Measurements from ENCODE around the gene VTN. TPM values are rescaled to one million over a fixed set of nuclear protein-coding genes. Genes with fewer than 3 reads are reported as not detected.
A peak's percentile ranks its signal among the peaks of the same experiment; 100 is the strongest.

The VTN gene, protein sequence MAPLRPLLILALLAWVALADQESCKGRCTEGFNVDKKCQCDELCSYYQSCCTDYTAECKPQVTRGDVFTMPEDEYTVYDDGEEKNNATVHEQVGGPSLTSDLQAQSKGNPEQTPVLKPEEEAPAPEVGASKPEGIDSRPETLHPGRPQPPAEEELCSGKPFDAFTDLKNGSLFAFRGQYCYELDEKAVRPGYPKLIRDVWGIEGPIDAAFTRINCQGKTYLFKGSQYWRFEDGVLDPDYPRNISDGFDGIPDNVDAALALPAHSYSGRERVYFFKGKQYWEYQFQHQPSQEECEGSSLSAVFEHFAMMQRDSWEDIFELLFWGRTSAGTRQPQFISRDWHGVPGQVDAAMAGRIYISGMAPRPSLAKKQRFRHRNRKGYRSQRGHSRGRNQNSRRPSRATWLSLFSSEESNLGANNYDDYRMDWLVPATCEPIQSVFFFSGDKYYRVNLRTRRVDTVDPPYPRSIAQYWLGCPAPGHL
- total RNA-seq (2014; rRNA removed; shearing (Covaris generic)), result 0.35 TPM in 1 of 2 replicates, not detected in the other
- 0.16 and 0.17 TPM in 2 replicates for polyA plus RNA-seq (2016; fragmentation: Nextera tagmentation; extraction: Ambion mirVana)
- long read RNA-seq, result 0 reads

GRCh38 chr17:28370035-28370743 is at the start of gene VTN:
Gene VTN, minus strand, starts transcription at chr17:28370307. Its CDS starts 104 bp downstream, at chr17:28370203.
- H3K27me3 Mint-ChIP-seq (ENCODE audit: insufficient read depth, low read depth, poor library complexity), result peaks cover 37% of the 10 kb centered on the region
- no peaks in the 10 kb centered on the region for H3K36me3 Mint-ChIP-seq (ENCODE audit: low read depth)
- ATAC-seq (peak; percentile 23), DNase-seq (ENCODE audit: low spot score) (peak; percentile 82)
- H2AFZ ChIP-seq, result peak within 1 kb of the TSS; percentile 72
- peak within 1 kb of the TSS; percentile 39 for H3K4me3 ChIP-seq
- H3K79me2 ChIP-seq (replicated peaks; ENCODE audit: insufficient read depth), result no peaks in the 10 kb centered on the region
- H3K27ac Mint-ChIP-seq, result peak within 1 kb of the TSS; percentile 67
- 0 out of 2 replicates have a peak within 1 kb of the TSS, but pooled peaks have one; percentile 20 for H3K27ac ChIP-seq (ENCODE audit: low read depth)
- H3K27me3 ChIP-seq (ENCODE audit: insufficient read depth), result peaks cover 22% of the 10 kb centered on the region
- peak within 1 kb of the TSS; percentile 69 for H3K4me3 Mint-ChIP-seq
- peaks cover 13% of the 10 kb centered on the region; the same call in 1 of the 2 replicates for H4K20me1 ChIP-seq (replicated peaks; ENCODE audit: insufficient read depth)
- no peak for TF ChIP-seq NANOG (IDR thresholded peaks at IDR 0.05; ENCODE audit: borderline replicate concordance)
- no peak for TF ChIP-seq POLR2AphosphoS5 (IDR thresholded peaks at IDR 0.05; ENCODE audit: low read depth)
- TF ChIP-seq, protein P1, sequence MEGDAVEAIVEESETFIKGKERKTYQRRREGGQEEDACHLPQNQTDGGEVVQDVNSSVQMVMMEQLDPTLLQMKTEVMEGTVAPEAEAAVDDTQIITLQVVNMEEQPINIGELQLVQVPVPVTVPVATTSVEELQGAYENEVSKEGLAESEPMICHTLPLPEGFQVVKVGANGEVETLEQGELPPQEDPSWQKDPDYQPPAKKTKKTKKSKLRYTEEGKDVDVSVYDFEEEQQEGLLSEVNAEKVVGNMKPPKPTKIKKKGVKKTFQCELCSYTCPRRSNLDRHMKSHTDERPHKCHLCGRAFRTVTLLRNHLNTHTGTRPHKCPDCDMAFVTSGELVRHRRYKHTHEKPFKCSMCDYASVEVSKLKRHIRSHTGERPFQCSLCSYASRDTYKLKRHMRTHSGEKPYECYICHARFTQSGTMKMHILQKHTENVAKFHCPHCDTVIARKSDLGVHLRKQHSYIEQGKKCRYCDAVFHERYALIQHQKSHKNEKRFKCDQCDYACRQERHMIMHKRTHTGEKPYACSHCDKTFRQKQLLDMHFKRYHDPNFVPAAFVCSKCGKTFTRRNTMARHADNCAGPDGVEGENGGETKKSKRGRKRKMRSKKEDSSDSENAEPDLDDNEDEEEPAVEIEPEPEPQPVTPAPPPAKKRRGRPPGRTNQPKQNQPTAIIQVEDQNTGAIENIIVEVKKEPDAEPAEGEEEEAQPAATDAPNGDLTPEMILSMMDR (conservative IDR thresholded peaks at IDR 0.05; ENCODE audit: low read depth in 2 of 2), result no peak; a peak in 1 of 4 replicates
- no peak for TF ChIP-seq EZH2phosphoT487 (IDR thresholded peaks at IDR 0.05; ENCODE audit: unreplicated experiment)
- no peak for TF ChIP-seq JUNB (IDR thresholded peaks at IDR 0.05; ENCODE audit: unreplicated experiment)
- TF ChIP-seq, protein P2, sequence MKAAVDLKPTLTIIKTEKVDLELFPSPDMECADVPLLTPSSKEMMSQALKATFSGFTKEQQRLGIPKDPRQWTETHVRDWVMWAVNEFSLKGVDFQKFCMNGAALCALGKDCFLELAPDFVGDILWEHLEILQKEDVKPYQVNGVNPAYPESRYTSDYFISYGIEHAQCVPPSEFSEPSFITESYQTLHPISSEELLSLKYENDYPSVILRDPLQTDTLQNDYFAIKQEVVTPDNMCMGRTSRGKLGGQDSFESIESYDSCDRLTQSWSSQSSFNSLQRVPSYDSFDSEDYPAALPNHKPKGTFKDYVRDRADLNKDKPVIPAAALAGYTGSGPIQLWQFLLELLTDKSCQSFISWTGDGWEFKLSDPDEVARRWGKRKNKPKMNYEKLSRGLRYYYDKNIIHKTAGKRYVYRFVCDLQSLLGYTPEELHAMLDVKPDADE (IDR thresholded peaks at IDR 0.05), result no peak
- TF ChIP-seq ZNF114 (CRISPR knock-in tag; IDR thresholded peaks at IDR 0.05), result no peak
- TF ChIP-seq EZH2 (IDR thresholded peaks at IDR 0.05; ENCODE audit: low read depth, unreplicated experiment), result no peak
- TF ChIP-seq ZNF462 (CRISPR knock-in tag; IDR thresholded peaks at IDR 0.05), result no peak
- no peak for TF ChIP-seq ZNF331 (CRISPR knock-in tag; IDR thresholded peaks at IDR 0.05; ENCODE audit: low read depth)
- no peak for TF ChIP-seq STAT1 (IDR thresholded peaks at IDR 0.05; ENCODE audit: unreplicated experiment)
- H3K4me1 Mint-ChIP-seq, result peaks cover 21% of the 10 kb centered on the region
- H3K9me3 Mint-ChIP-seq, result no peaks in the 10 kb centered on the region
- peak within 1 kb of the TSS; percentile 73 for H3K4me2 ChIP-seq
- peaks cover 9% of the 10 kb centered on the region; the same call in 1 of the 2 replicates for H3K4me1 ChIP-seq (ENCODE audit: insufficient read depth)
- H3K9me2 ChIP-seq (ENCODE audit: insufficient read depth), result no peaks in the 10 kb centered on the region
- no peaks in the 10 kb centered on the region; the same call in 1 of the 2 replicates for H3F3A ChIP-seq (replicated peaks; ENCODE audit: low read depth)
- H3K36me3 ChIP-seq (ENCODE audit: insufficient read depth), result no peaks in the 10 kb centered on the region

Data from GM23338 (cell line).